DOHH2 (cell line): ENCODE data around the gene SLFNL1.

ENCODE experiments used
- CTCF ChIP-seq: fragments of 200-600 bp; sonication (generic); IDR thresholded peaks from one replicate; pipeline ENCODE4 v1.5.1; 2014; ENCODE audit warnings: antibody characterized with exemption, mild to moderate bottlenecking, low read depth, low read length; ENCODE audit not compliant: poor library complexity, severe bottlenecking
- EZH2phosphoT487 ChIP-seq: fragments of 200-600 bp; sonication (generic); IDR thresholded peaks from 2 replicates; pipeline ENCODE4 v1.6.1; 2017; ENCODE audit warnings: borderline replicate concordance, mild to moderate bottlenecking, antibody characterized with exemption, low read length, moderate library complexity, mixed read lengths

- TF ChIP-seq CTCF (no peak), EZH2phosphoT487 (no peak)
Observed at GRCh38 chr1:41028034-41028642, 6.6 kb upstream of the SLFNL1 start.
